HG02571 (cell line): Measurements from ENCODE around the gene BMI1.
"Not testable (repeated sequence)": the region's sequence is repeated elsewhere in the genome, so short reads cannot be mapped to it uniquely, and the experiment has no call there.

ENCODE experiments used
- ATAC-seq: cut with Tn5 transposase; IDR thresholded peaks from one replicate; pipeline ENCODE4 v1.9.1; 2021; ENCODE audit warnings: mild to moderate bottlenecking, moderate library complexity; ENCODE audit not compliant: unreplicated experiment

The BMI1 gene

GRCh38 chr10:22338931-22339330, 18.0 kb downstream of the BMI1 start:
- ATAC-seq = no peak

DNA sequence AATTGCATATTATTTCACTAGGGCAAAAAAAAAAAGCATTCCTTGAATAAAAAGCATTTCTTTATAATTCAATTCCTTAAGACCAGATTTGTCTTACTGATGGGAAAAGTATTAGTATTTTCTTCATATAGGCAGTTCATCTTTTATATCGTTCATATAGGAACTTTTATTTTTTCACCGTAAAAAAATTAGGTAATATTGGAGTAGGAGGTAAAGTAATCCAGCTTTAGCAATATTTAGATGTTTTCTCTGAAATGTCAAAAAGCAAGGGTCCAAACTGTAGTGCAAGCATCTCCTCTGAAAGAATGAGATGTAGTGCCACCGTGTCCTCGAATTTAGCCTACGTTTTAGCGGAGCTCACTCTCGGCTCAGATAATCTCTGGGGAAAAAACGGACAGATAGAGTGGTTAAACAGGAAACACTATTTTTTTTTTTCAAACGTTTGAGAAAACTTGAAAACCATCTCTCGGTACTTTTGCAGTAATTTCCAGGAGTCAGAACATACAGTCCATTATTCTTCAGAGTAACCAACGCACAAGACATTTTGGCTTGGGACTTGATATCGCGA, 18.9 kb downstream of the BMI1 start:
- no peak for ATAC-seq

DNA sequence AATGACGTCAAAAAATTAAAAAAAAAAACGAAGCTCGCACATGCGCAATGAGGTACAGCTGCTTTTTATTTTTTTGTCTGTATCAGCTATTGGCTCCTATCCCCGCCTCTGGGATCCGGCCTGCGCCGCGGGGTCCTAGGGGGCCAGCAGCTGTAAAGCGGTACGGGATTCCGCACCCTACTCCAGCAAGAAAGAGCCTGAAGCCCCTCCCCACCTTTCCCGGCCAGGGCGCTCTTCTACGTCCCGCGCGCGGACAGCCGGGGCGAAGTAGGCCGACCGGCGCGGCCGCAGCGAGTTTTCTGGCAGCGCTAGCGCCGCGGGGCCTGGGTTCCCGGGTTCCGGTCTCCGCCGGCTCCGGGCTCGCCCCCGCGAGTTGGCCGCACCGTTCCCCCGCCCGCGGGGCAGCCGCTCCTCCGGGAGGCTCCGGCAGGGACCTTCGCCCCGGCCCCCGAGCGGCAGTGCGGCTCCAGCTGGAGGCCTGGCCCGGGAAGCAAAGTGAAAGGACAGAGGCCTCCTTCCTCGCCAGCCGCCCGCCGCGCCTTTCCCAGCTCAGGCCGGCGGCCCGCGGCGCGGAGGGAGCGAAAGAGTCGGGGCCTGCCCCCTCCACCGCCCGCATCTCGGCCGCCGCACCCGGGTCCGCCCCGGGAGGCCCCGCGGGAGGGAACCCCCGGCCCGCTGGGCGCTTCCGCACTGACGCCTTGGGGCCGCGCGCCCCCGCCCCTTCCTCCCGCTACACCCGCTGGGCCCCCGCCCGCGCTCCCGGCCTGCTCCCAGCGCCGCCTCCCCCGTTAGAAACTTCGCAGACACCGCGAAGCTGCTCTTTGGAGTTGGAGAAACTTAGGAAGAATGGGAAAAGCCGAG, 19.7 kb downstream of the BMI1 start:
- peak; percentile 43 for ATAC-seq

- peak; percentile 21 for ATAC-seq
Measured at GRCh38 chr10:22341190-22341925, 20.5 kb downstream of the BMI1 start.

DNA sequence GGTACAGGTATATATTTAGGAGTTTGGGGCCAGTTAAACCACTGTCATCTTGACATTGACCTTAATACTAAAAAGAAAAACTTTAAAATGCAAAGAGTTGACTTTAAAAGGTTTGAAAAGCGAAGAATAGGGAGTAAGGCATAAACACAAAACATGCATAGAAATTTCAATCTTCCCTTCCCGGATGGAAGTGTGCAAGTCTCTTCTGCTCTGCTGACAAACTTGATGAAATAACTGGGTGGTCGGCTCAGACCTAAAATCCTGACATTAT, 21.0 kb downstream of the BMI1 start:
- ATAC-seq = no peak

- ATAC-seq = no peak
Measured at GRCh38 chr10:22342421-22342820, 21.5 kb downstream of the BMI1 start.

DNA sequence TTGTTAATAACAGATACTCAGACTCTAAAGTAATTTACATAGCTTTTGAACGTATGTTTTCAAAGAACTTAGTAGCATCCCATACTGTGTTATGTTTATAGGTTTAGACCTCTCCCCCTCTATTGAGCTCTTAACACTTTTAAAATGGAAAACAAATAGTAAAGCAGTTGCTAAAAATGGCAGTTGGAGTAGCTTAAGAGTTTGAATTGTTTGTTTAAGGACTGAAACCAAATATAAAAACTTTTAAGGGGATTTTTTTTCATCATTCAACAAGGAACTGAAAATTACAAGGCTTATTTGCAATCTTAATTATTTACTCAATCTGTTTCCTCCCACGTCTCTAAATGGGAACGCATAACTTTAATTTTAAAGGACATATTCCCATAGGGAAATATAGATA, 22.8 kb downstream of the BMI1 start:
- no peak for ATAC-seq

- no peak for ATAC-seq
Measured at GRCh38 chr10:22344249-22344648, 23.4 kb downstream of the BMI1 start.

- no peak for ATAC-seq
Measured at GRCh38 chr10:22344781-22345300, 23.9 kb downstream of the BMI1 start.

- no peak for ATAC-seq
Measured at GRCh38 chr10:22345301-22346095, 24.6 kb downstream of the BMI1 start, which contains the start of gene SPAG6. SPAG6 (plus strand) TSS chr10:22345496; CDS start chr10:22345612, 116 bp downstream.

DNA sequence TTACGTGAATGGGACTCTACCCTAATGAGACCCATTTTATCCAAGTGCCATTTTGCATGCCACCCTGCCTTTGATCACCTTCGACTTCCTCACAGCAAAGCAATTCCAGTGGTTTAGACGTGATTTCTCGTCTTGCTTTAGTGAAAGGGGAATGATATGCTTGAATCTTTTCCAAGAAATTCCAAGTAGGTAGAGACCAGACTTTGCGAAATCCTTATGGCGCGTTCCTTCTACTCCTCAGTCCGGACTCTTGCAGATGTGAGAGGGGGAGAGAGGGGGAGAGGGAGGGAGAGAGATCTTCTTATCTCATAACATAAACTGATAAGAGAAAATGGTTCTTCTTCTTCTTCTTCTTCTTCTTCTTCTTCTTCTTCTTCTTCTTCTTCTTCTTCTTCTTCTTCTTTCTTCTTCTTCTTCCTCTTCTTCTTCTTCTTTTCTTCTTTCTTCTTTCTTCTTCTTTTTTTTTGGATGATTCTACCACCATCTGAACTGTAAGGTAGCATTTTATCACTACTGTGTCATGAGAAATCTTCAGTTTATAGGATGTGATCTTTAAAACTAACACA, 25.3 kb downstream of the BMI1 start:
- no peak for ATAC-seq

GRCh38 chr10:22349755-22350154, 28.9 kb downstream of the BMI1 start:
- ATAC-seq = no peak

- ATAC-seq = no peak
Measured at GRCh38 chr10:22351131-22351703, 30.3 kb downstream of the BMI1 start.

- ATAC-seq = no peak
Measured at GRCh38 chr10:22356324-22356873, 35.5 kb downstream of the BMI1 start.

DNA sequence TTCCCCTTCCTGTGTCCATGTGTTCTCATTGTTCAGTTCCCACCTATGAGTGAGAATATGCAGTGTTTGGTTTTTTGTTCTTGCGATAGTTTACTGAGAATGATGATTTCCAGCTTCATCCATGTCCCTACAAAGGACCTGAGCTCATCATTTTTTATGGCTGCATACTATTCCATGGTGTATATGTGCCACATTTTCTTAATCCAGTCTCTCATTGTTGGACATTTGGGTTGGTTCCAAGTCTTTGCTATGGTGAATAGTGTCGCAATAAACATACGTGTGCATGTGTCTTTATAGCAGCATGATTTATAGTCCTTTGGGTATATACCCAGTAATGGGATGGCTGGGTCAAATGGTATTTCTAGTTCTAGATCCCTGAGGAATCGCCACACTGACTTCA, 36.9 kb downstream of the BMI1 start:
- not testable (repeated sequence) for ATAC-seq

DNA sequence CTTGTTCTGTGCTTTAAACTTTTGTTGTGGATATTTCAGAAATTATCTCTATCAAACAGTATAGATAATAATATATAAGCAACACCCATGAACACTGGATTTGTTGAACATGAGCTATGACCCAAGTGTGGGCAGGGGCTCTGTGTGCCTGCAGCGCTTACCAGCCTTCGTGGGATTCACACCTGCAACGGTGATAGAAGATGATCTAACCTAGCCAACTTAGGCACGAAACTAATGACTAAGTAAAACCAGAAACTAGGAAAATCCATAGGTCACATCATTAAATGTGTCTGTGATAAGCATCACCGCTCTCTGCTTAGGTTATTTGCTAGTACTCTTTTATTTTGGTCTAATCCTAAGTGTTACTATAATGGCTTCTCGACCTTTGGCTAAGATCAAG, 42.4 kb downstream of the BMI1 start:
- no peak for ATAC-seq

DNA sequence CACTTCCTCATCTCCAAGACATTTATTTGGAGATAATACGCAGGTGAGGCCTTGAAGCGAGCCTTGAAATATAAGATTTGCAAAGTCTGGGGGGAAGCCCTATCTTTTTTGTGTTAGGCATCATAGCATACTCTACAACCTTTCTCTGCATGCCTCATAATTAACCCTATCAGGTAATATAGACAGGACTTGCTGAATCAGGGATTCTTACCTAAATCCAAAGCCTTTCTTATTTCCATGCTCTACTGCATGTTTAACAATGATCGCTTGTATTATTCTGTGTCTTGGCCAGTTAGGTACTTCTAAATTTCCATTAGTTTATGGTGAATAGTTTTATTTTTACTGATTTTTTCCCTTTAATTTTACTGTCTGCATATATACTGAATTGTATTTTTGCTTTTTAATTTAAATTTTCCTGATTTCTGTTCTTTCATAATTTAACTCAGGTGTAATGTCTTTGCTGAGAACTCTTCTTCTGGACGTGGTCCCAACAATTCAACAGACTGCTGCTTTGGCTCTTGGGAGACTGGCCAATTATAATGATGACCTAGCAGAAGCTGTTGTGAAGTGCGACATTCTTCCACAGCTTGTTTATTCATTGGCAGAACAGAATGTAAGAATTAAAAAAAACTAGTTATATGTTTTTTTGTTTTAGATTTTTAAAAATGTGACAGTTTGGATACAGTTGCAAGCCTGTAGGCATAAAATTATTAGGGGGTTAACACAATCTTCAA, 43.7 kb downstream of the BMI1 start:
- ATAC-seq = no peak

GRCh38 chr10:22365233-22365632, 44.3 kb downstream of the BMI1 start:
- no peak for ATAC-seq
